ENCODE measurements around the gene CYP4F22.

Gene CYP4F22

GRCh38 chr19:15508035-15508710, at the start of gene CYP4F22:
Gene CYP4F22 (plus strand): TSS chr19:15508525. CDS start chr19:15525337, 16,812 bp downstream.
- Histone ChIP-seq H3K27ac (no peak within 1 kb of the TSS), H3K4me1 (ENCODE audit: low read depth, poor library complexity, severe bottlenecking) (no peaks in the 10 kb centered on the region), H3K4me2 (no peak within 1 kb of the TSS), H3K27me3 (ENCODE audit: insufficient read depth, low read depth) (peaks cover 28% of the 10 kb centered on the region; the same call in 1 of the 2 replicates), H3K9ac (no peak within 1 kb of the TSS), H3K4me3 (IDR thresholded peaks at IDR 0.05; ENCODE audit: insufficient read depth, low read depth, low read length) (no peak within 1 kb of the TSS), H3K79me2 (ENCODE audit: insufficient read depth, low read depth) (no peaks in the 10 kb centered on the region), H2AFZ (ENCODE audit: low read depth) (no peak within 1 kb of the TSS), H3K36me3 (ENCODE audit: insufficient read depth) (no peaks in the 10 kb centered on the region), H4K20me1 (ENCODE audit: insufficient read depth) (no peaks in the 10 kb centered on the region)
- TF ChIP-seq CTCF (conservative IDR thresholded peaks at IDR 0.05; ENCODE audit: low read depth, low read length) = no peak

- no peak overlapping the region for H3K4me2 ChIP-seq
- H2AFZ ChIP-seq (ENCODE audit: low read depth) = no peak overlapping the region
- no peaks in the 10 kb centered on the region for H3K36me3 ChIP-seq (ENCODE audit: insufficient read depth)
- no peak overlapping the region for H3K4me3 ChIP-seq (IDR thresholded peaks at IDR 0.05; ENCODE audit: insufficient read depth, low read depth, low read length)
- no peak overlapping the region for H3K9ac ChIP-seq
- no peak overlapping the region for H3K27ac ChIP-seq
- no peaks in the 10 kb centered on the region for H4K20me1 ChIP-seq (ENCODE audit: insufficient read depth)
- peaks cover 29% of the 10 kb centered on the region for H3K4me1 ChIP-seq (ENCODE audit: low read depth, poor library complexity, severe bottlenecking)
- TF ChIP-seq CTCF (conservative IDR thresholded peaks at IDR 0.05; ENCODE audit: low read depth, low read length) = no peak
- no peaks in the 10 kb centered on the region for H3K27me3 ChIP-seq (ENCODE audit: insufficient read depth, low read depth)
- H3K79me2 ChIP-seq (ENCODE audit: insufficient read depth, low read depth) = no peaks in the 10 kb centered on the region
Observed at GRCh38 chr19:15461694-15462093, 46.6 kb upstream of the CYP4F22 start.

- Histone ChIP-seq H2AFZ (ENCODE audit: low read depth) (peak overlapping the region; percentile 63), H3K27me3 (ENCODE audit: insufficient read depth, low read depth) (no peaks in the 10 kb centered on the region), H3K27ac (peak overlapping the region; percentile 62), H3K36me3 (ENCODE audit: insufficient read depth) (no peaks in the 10 kb centered on the region), H4K20me1 (ENCODE audit: insufficient read depth) (no peaks in the 10 kb centered on the region), H3K4me1 (ENCODE audit: low read depth, poor library complexity, severe bottlenecking) (peaks cover 42% of the 10 kb centered on the region), H3K79me2 (ENCODE audit: insufficient read depth, low read depth) (no peaks in the 10 kb centered on the region), H3K9ac (peak overlapping the region; percentile 74), H3K4me2 (peak overlapping the region; percentile 79), H3K4me3 (IDR thresholded peaks at IDR 0.05; ENCODE audit: insufficient read depth, low read depth, low read length) (no peak overlapping the region)
- no peak for TF ChIP-seq CTCF (conservative IDR thresholded peaks at IDR 0.05; ENCODE audit: low read depth, low read length)
Observed at GRCh38 chr19:15463861-15464371, 44.4 kb upstream of the CYP4F22 start.

GRCh38 chr19:15464394-15465385, 43.6 kb upstream of the CYP4F22 start, which contains the start of gene RASAL3:
Gene RASAL3 (minus strand): TSS chr19:15464544. CDS start chr19:15464358, 186 bp downstream.
- H4K20me1 ChIP-seq (ENCODE audit: insufficient read depth) = no peaks in the 10 kb centered on the region
- peak within 1 kb of the TSS; percentile 74 for H3K9ac ChIP-seq
- H2AFZ ChIP-seq (ENCODE audit: low read depth) = peak within 1 kb of the TSS; percentile 63
- peak within 1 kb of the TSS; percentile 62 for H3K27ac ChIP-seq
- H3K79me2 ChIP-seq (ENCODE audit: insufficient read depth, low read depth) = no peaks in the 10 kb centered on the region
- no peaks in the 10 kb centered on the region for H3K27me3 ChIP-seq (ENCODE audit: insufficient read depth, low read depth)
- no peaks in the 10 kb centered on the region for H3K36me3 ChIP-seq (ENCODE audit: insufficient read depth)
- H3K4me2 ChIP-seq = peak within 1 kb of the TSS; percentile 79
- peaks cover 42% of the 10 kb centered on the region for H3K4me1 ChIP-seq (ENCODE audit: low read depth, poor library complexity, severe bottlenecking)
- no peak for TF ChIP-seq CTCF (conservative IDR thresholded peaks at IDR 0.05; ENCODE audit: low read depth, low read length)
- no peak within 1 kb of the TSS for H3K4me3 ChIP-seq (IDR thresholded peaks at IDR 0.05; ENCODE audit: insufficient read depth, low read depth, low read length)

Measured in KMS-11 (cell line).